T-helper 2 cell treated with Interferon-gamma antibody and Interleukin-4, amounts not matched to agents 100 ng/mL and 5 ng/mL, for 36 hours (primary cell): ENCODE results near the gene TMX3. TPM values are rescaled to one million over a fixed set of nuclear protein-coding genes. Genes with fewer than 3 reads are reported as not detected.

Source experiments
- intact Hi-C: fragments of 100-400 bp; cut with micrococcal nuclease; formaldehyde crosslinking; loops from one replicate; pipeline ENCODE4 v1.15.1; 2023
- total RNA-seq: library from RNA; stranded (reverse); gene quantifications from 2 replicates; pipeline ENCODE4 v1.2.3, GENCODE V29; 2022

Gene TMX3
- total RNA-seq, 1 donor from 2014 or later, result 64.4 TPM

DNA sequence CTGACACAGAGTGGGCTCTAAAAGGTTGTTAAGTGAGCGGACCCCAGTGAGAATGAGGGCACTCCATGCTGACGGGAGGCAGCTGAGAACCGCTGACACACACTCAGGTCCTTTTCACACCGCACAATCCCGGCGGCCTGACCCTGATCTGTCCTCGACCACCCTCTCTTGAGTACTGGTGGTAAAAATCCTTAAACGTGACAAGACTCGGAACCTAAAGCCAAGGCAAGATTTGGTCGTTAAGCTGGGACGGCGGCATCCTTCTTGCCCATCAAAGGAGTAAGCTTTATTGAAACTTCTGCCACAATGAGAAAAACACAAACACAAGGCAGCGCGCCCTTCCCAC, 569 bp downstream of the TMX3 start:
- intact Hi-C loops, result loop anchor here (2.0 to 10.0 kb wide), 3 partner anchors 16 to 1230 kb away; partner anchors contain the start of gene CD226

GRCh38 chr18:68713796-68714195, 1.1 kb downstream of the TMX3 start:
- intact Hi-C loops, result loop anchor here (2.0 to 10.0 kb wide), 3 partner anchors 15 to 1231 kb away; partner anchors contain the start of gene CD226

- intact Hi-C loops, result loop anchor here (10.0 kb wide), 1 partner anchor 1232 kb away; the partner anchor contains the start of gene CD226
These were observed 1.8 kb downstream of the TMX3 start for GRCh38 chr18:68713131-68713530.

DNA sequence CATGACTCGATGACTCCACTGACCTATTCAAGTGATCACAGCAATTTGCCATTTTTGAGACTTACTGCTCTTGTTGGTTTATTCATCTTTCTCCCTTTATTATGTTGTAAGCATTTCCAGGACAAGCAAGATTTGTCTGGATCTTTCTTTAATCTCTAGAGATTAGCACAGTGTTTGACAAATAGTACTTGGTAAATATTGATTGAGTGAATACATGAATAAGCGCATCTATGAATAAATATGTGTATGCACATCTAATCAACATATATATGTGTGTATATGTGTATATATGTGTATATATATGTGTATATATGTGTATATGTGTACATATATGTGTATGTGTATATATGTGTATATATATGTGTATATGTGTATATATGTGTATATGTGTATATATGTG, 7.3 kb downstream of the TMX3 start:
- intact Hi-C loops, result no loop called here

GRCh38 chr18:68705119-68705518, 9.8 kb downstream of the TMX3 start:
- intact Hi-C loops, result no loop called here

GRCh38 chr18:68703326-68703725, 11.6 kb downstream of the TMX3 start:
- intact Hi-C loops, result no loop called here

GRCh38 chr18:68701353-68701752, 13.6 kb downstream of the TMX3 start:
- intact Hi-C loops, result no loop called here

DNA sequence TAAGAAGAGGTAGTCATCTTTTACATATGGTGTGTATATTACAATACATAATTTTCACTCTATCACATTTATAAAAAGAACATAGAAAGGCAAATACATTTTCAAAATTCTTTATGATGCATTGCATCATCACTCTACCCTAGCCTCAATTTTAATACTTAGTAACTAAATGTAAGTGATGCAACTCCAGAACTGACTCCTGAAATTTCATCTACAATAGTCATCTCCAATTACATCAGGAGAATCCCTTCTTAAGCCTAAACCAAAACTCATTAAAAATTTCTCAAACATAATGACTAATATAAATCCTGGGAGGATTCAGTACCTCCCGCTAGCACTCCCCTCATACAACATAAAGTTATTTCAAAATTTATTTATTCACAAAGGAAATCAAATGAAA, 15.9 kb downstream of the TMX3 start:
- intact Hi-C loops, result loop anchor here (2.0 kb wide), 1 partner anchor 16 kb away; the partner anchor contains the start of gene TMX3

GRCh38 chr18:68696937-68697336, 18.0 kb downstream of the TMX3 start:
- intact Hi-C loops, result no loop called here

DNA sequence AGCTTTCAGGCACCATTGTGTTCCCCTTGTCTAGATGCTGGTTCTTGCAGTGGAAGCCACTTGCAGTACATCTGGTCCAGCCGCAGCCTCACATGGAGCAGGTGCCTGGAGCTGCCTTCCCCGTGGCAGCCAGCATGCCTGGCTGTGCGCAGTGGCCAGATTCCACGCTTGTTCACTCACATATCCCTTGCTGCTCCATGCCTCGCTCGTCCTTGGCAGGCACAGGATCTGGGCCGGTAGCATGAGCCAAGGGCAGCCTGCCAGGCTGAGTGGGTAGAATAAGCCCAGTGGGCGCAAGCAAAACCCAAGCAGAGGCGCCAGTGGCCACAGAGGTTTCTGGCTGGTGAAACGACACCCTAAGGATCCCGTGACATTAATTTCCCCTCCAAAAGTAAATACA, 20.6 kb downstream of the TMX3 start:
- intact Hi-C loops, result no loop called here

DNA sequence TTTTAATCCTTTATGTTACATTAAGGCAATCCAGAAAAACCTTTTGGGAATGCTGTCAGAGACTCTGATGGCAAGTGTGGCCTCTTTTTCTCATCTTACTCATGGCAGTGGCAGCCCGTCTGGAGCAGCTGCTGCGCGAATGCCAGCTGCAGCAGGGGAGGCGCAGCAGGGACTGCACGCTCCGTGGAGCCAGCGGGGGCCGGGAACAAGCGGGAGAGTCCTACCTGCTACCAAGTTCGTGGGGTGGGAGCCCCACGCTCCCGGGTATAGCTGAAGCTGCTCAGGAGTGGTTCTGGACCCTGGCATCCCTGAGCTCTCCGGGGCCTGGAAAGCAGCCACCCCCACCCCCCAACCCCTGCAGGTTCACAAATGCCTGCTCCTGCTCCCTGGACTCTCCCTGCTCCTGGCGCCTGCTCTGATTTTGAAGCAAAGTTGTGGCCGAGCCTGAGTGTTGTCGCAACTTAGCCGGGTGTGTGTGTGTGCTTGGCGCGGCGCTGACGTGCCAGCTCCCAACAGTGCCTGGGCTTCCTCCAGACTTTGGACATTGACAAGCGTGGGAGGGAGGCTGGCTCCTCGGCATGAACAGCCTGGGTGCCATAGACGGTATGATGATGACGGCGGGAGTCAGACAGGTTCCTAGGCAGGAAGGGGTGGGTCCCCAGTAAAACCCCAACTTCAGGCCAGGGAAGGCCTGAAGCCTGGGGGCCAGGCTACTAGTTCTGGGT, 21.7 kb downstream of the TMX3 start:
- intact Hi-C loops, result no loop called here

- intact Hi-C loops, result no loop called here
These were observed 35.4 kb downstream of the TMX3 start for GRCh38 chr18:68679528-68679927.

GRCh38 chr18:68676913-68677312, 38.0 kb downstream of the TMX3 start:
- intact Hi-C loops, result no loop called here

DNA sequence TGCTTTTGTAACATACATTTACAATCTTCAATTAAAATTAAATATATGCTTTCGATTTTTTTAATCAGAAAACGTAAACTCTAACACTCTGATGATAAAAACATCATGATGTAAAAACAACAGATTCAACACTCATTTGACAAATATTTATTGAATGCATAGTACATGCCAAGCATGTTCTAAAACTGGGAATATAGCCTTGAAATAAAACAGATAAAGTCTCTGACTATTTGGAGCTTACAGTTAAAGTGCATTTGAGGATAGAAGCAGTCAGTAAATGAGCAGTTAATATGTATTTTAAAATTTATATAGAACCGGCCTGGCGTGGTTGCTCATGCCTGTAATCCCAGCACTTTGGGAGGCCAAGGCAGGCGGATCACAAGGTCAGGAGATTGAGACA, 47.8 kb downstream of the TMX3 start:
- intact Hi-C loops, result no loop called here

GRCh38 chr18:68666381-68666780, 48.5 kb downstream of the TMX3 start:
- intact Hi-C loops, result no loop called here

GRCh38 chr18:68665628-68666027, 49.3 kb downstream of the TMX3 start:
- intact Hi-C loops, result no loop called here

- intact Hi-C loops, result loop anchor here (5.0 kb wide), 2 partner anchors 75 to 1145 kb away; partner anchors contain the start of gene DSEL
These were observed 52.2 kb downstream of the TMX3 start for GRCh38 chr18:68662754-68663153.

- intact Hi-C loops, result loop anchor here (1.0 to 5.0 kb wide), 3 partner anchors 77 to 1443 kb away; partner anchors contain the start of gene DSEL
These were observed 54.3 kb downstream of the TMX3 start for GRCh38 chr18:68660354-68661183.

DNA sequence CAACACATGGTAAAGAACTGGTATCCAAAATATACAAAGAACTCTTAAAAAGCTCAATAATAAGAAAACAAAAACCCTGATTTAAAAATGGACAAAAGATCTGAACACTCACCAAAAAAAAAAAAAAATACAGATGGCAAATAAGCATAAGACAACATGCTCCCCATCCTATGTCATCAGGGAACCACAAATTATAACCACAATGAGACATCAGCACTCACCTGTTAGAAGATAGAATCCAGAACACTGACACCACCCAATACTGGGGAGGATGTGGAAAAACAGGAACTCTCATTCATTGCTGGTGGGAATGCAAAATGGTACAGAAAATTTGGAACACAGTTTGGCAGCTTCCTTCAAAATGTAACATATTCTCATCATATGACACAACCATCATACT, 66.7 kb downstream of the TMX3 start:
- intact Hi-C loops, result no loop called here

DNA sequence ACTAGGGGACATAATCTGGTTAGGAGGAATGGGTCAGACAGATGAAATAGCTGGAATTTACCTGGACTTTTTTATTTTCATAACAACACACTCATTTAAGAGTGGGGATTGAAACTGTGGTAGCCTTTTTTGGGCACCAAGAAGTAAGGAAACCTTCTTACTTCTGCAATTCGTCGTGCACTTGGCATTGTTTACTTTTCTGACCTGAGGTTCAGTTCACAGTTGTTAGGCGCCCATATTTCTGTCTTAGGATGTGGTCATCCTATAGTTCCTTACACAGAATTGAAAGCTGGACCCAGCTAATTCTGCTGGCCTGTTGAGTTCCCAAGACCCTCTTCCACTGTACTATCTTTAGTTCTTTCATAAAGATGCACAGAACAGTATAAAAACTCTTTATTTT, 72.9 kb downstream of the TMX3 start:
- intact Hi-C loops, result no loop called here

- intact Hi-C loops, result no loop called here
These were observed 74.0 kb downstream of the TMX3 start for GRCh38 chr18:68640861-68641260.

DNA sequence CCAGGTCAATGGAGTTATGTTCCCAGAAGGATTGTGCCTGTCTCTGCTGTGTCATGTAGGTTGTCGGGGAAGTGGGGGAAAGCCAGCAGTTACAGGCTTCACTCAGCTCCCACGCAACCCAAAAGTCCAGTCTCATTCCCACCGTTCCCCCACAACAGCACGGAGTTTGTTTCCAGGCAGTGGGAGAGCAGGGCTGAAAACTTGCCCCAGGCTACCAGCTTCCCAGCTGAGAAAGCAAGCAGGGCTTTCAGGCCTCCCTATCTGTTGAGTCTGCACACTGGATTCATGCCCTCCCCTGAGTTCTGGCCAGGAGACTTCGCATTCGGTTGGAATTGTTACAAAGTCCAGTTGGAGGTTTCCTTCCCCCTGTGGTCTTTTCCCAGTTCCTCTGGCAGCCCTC, 76.3 kb downstream of the TMX3 start:
- intact Hi-C loops, result no loop called here
